GM12874 (cell line): ENCODE measurements around the gene PPIH.

Source experiments
- CTCF ChIP-seq: IDR thresholded peaks from 2 replicates; pipeline ENCODE4 v1.5.1; 2011; ENCODE audit warnings: low read depth, mild to moderate bottlenecking, control low read depth, low read length, moderate library complexity; ENCODE audit not compliant: insufficient read depth

The PPIH gene

GRCh38 chr1:42676534-42677087, 18.4 kb downstream of the PPIH start:
- TF ChIP-seq CTCF = no peak

GRCh38 chr1:42679364-42679983, 21.3 kb downstream of the PPIH start:
- TF ChIP-seq CTCF = no peak

- TF ChIP-seq CTCF = no peak
These were observed 21.8 kb downstream of the PPIH start for GRCh38 chr1:42680055-42680454.

GRCh38 chr1:42680921-42681683, 22.9 kb downstream of the PPIH start:
- 0 out of 2 replicates have a peak, but pooled peaks have one; percentile 11 for TF ChIP-seq CTCF

GRCh38 chr1:42681741-42682483, 23.7 kb downstream of the PPIH start, which contains the start of gene YBX1:
Gene YBX1 (plus strand): TSS chr1:42682418. CDS start chr1:42682566, 148 bp downstream.
- TF ChIP-seq CTCF = no peak

- no peak for TF ChIP-seq CTCF
These were observed 24.7 kb downstream of the PPIH start for GRCh38 chr1:42682739-42683531.
